GM18517 (cell line): ENCODE results near the gene GSE1.

Source experiments
- ATAC-seq: cut with Tn5 transposase; IDR thresholded peaks from one replicate; pipeline ENCODE4 v1.9.1; 2021; ENCODE audit warnings: mild to moderate bottlenecking, moderate library complexity; ENCODE audit not compliant: unreplicated experiment

Gene GSE1

DNA sequence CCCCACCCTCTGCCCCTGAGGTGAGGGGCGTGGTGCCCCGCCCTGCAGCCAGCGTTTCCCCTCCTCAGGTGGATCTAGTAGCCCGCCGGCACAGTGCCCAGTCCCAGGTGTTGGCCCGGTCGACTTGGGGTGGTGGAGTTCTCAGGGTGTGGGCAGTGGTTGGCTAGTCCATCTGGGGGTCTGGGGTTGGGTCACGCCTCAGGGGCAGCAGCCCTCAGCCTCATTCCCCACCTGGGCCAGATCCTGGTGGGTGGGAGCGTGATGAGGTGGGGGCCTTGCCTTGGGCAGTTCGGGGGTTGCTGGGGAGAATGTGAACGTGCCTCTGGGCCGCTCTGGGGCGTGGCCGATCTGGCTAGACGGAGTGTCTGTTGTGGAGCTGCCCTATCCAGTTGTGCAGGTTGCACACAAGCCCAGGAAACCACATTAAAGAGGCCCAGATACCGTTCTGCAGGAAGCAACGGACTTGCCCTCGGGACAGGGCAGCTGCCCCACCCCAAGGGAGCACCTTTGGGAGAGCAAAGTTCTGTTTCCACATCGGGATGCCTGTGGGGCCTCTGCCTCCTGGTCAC is 32.0 kb downstream of the GSE1 start:
- ATAC-seq = no peak

DNA sequence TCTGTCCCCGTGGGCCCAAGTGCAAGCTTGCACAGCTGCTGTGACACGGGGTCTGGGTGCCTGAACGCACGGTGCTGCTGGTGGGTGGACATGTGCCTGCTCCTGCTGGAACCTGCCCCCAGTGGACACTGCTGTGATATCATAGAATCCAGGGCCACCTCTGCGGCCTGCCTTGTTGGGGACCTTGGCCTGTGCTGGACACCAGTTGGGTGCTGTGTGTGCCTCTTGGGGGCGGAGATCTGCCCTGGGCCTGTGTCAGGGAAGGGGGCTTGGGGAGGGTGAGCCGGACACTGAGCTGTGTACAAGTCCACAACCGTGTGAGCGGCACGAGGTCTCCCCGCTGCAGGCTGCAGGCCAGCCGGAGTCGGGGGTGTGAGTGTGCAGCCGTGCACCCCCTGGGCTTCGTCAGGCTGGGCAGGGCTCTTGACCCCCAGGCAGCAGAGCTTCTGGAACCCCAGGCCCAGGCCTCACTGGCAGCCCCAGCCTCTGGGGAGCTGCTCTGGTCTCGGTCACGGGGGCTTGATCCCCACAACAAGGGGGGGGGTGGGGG is 33.3 kb downstream of the GSE1 start:
- no peak for ATAC-seq

DNA sequence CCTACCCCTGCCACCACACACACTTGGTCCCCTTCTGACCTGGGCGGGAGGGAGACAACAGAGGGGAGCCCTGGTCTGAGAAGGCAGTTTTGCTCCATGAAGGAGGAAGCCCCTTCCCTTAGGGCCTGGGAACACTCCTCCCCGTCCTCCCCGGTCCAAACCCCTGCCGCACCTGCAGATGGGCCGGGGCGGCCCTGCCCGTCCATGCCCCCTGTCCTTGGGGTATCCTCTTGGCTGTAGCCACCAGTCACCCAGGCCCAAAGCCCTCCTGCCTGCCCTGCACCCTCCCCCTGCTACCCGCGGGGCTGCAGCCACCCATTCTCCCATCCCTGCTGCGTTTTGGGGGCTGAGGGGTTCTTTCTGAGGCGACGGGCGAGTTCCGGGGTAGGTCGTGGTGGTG is 33.9 kb downstream of the GSE1 start:
- ATAC-seq = no peak

- ATAC-seq = no peak
Observed at GRCh38 chr16:85648070-85648714, 35.1 kb downstream of the GSE1 start.

DNA sequence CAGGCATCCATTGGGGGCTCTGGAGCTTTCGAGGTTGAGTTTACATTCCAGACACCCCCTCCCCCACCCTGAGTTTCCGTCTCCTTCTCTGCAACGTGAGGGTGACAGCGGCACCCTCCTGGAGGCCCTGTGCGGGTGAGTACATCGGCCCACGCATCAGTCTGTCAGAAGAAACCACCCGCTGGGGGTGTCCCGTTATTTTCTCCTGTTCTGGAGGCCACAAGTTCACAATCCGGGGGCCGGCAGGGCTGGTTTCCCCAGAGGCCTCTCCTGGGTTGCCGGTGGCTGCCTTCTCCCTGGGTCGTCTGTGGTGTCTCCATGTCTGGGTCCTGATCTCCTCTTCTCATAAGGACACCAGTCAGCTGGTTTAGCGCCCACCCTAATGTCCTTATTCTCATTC is 35.7 kb downstream of the GSE1 start:
- no peak for ATAC-seq

- ATAC-seq = no peak
Observed at GRCh38 chr16:85649411-85650134, 36.5 kb downstream of the GSE1 start.

- ATAC-seq = no peak
Observed at GRCh38 chr16:85650135-85650843, 37.2 kb downstream of the GSE1 start.

- no peak for ATAC-seq
Observed at GRCh38 chr16:85650844-85651628, 37.9 kb downstream of the GSE1 start.

DNA sequence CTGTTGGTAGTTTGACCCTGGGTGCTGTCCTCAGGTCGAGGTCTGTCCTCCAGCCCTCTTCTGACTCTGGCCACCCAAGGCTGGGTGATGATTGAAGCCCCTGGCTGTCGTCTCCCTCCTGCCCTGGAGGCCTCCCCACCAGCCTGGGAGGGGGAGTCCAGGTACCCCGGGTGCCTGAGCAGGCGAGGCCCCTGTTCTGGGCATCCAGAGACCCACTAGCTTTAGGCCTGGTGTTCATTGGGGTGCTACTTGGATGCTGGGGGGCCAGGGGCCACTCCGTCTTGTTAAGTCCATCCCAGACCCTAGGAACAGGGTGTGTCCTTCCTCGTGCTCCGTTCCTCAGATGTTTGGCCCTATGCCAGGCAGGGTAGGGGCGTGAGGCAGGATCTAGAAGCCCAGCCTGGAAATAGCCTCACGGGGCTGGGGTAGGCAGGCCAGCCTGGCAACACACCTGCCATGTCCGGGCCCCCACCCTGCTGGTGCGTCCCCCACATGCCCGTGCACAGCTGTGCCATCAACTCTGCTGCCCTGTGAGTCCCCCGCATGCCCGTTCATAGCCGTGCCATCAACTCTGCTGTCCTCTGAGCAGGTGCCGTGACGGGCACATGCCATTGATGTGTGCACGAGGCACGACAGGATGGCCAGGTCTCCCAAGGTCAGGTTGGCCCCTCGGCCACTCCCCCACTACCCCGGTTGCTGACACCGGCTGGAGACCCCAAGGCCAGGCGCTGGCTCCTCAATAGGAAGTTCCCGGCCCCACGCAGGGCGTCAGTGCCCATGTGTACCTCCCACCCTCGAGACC is 38.7 kb downstream of the GSE1 start:
- no peak for ATAC-seq

DNA sequence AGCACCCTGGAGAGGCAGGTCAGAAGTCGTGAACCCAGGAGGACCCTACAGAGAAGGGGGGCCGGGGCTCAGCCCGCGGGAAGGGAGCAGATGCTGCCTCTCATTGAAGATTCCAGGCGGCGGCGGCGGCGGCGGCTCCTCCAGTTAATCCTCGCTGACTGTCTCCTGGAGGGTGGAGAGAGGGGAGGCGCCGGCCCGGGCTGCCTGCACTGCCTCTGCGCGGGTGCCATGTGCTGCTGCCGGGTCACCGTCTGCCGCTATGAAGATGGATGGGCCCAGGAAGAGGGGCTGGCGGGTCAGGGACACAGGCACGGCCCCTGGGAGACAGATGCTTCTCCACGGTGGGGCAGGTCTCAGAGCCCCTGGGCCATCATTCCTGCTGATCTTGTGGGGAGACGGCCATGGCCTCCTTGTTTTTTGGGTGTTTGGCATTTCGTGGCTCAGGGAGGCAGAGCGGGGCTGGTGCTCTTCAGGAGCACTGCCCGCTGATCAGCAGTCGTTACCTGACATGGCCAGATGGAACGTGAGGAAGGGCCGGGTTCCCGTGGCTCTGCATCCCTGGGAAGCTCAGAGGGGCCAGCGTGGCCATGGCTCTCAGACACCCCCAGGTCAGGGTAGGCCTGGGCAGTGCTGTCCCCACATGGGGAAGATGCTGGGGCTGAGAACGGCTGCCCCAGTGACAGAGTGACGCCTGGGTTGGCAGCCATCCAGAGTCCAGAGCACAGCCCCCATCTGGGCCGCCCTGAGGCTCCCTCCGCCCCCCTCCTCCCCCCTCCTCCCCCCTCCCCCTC is 39.5 kb downstream of the GSE1 start:
- ATAC-seq = no peak

DNA sequence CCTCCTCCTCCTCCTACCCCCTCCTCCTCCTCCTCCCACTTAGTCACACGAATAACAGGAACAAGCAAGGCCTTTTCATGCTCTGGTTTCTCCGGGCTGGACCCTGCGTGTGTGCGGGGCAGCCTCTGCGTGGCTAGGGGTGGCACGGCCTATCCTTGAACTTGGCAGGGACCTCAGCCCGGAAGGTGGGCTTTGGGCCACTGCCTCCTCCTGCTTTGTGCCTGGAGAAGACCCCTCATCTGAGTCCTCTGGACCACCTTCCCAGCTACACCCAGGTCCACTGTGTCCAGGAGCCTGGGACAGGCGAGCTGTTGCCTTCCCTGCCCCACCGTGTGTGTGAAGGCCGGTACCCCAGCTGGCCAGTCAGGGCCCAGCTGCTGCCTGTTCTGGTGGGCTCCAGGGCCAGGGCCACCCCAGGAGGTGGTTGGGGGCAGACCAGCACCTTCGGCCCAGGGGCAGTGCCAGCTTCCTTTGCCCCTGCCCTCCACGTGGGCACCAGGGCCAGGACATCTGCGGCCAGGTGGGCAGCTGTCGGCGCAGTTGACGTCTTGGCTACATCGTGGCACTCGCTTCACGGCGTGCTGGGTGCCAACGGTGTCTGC is 40.3 kb downstream of the GSE1 start:
- no peak for ATAC-seq

DNA sequence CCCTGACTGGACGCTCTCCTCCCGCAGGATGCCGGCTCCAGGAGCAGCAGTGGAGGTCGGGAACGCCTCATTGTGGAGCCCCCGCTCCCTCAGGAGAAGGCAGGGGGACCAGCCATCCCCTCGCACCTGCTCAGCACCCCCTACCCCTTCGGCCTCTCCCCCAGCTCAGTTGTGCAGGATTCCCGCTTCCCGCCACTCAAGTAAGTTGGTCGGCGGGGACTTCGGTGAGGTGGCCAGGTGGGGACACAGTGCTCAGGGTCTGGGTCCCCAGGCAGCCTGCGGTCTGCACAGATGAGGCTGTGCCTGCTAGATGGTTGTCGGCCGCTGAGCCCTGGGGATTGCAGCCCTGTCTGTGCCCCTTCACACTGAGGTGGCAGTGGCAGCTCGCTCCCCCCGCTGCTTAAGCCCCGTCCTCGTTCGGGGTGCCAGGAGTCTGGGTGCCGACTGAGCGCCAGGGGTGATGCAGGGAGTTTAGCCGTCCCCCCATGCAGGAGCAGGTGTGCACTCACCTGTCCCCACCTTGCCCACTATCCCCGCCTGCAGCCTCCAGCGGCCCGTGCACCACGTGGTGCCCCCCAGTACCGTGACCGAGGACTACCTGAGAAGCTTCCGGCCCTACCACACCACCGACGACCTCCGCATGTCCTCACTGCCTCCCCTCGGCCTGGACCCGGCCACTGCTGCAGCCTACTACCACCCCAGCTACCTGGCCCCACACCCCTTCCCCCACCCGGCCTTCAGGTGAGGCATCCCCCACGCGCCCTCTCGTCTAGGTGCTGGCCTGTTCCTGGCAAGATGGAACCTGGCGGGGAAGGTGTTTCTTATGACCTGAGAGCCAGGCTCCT is 41.4 kb downstream of the GSE1 start:
- ATAC-seq = no peak

GRCh38 chr16:85655216-85656129 is 42.4 kb downstream of the GSE1 start:
- ATAC-seq = no peak

GRCh38 chr16:85656351-85657266 is 43.5 kb downstream of the GSE1 start:
- ATAC-seq = no peak

DNA sequence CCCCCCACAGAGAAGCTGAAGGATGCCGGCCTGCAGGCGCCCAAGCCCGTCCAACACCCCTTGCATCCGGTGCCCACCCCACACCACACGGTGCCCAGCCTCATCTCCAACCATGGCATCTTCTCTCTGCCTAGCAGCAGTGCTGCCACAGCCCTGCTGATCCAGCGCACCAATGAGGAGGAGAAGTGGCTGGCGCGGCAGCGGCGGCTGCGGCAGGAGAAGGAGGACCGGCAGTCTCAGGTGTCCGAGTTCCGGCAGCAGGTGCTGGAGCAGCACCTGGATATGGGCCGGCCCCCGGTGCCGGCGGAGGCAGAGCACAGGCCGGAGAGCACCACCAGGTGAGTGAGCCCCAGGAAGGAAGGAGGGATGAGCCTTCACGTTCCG is 44.1 kb downstream of the GSE1 start:
- no peak for ATAC-seq

- no peak for ATAC-seq
Observed at GRCh38 chr16:85657996-85658395, 44.9 kb downstream of the GSE1 start.
